HepG2 (cell line): Measurements from ENCODE around the gene CKAP5. TPM values are rescaled to one million over a fixed set of nuclear protein-coding genes. Genes with fewer than 3 reads are reported as not detected.
A peak's percentile ranks its signal among the peaks of the same experiment; 100 is the strongest.

Source experiments
- ADNP ChIP-seq: sonication (generic); formaldehyde crosslinking; IDR thresholded peaks from 2 replicates; pipeline ENCODE4 v1.4.0; 2020; ENCODE audit warnings: missing genetic modification reagents
- AHR ChIP-seq: IDR thresholded peaks from 2 replicates; pipeline ENCODE4 v1.6.1; 2018; ENCODE audit warnings: missing genetic modification reagents, missing compliant biosample characterization
- FOXA1 ChIP-seq, 2 experiments: fragments of 450-650 bp in 1 of 2; sonication (generic) in 1 of 2; formaldehyde crosslinking in 1 of 2; IDR thresholded peaks; 2 replicates each; pipeline versions ENCODE4 v1.4.0 to v1.6.1; 2016 to 2020; ENCODE audit warnings: missing genetic modification reagents in 1 of 2
- FOXC1 ChIP-seq: sonication (generic); formaldehyde crosslinking; IDR thresholded peaks from 2 replicates; pipeline ENCODE4 v1.8.0; 2022; ENCODE audit warnings: mild to moderate bottlenecking, missing genetic modification reagents, borderline replicate concordance
- GFI1 ChIP-seq: sonication (generic); formaldehyde crosslinking; IDR thresholded peaks from 2 replicates; pipeline ENCODE4 v1.5.0; 2020; ENCODE audit warnings: missing genetic modification reagents, mild to moderate bottlenecking, borderline replicate concordance
- HES4 ChIP-seq: sonication (generic); formaldehyde crosslinking; IDR thresholded peaks from 2 replicates; pipeline ENCODE4 v1.9.0; 2021; ENCODE audit warnings: mild to moderate bottlenecking, missing genetic modification reagents, borderline replicate concordance
- HMG20A ChIP-seq: IDR thresholded peaks from 2 replicates; pipeline ENCODE4 v1.6.1; 2016; ENCODE audit warnings: borderline replicate concordance
- HNF4G ChIP-seq, 2 experiments: sonication (generic) in 1 of 2; formaldehyde crosslinking in 1 of 2; IDR thresholded peaks; 2 replicates each; pipeline versions ENCODE4 v1.4.0 to v1.6.1; 2011 to 2020; ENCODE audit warnings: borderline replicate concordance in 2 of 2, low read depth in 2 of 2, mild to moderate bottlenecking in 2 of 2, low read length in 1 of 2, missing genetic modification reagents in 1 of 2, moderate library complexity in 1 of 2
- NFE2L1 ChIP-seq: sonication (generic); formaldehyde crosslinking; IDR thresholded peaks from 2 replicates; pipeline ENCODE4 v1.4.0; 2020; ENCODE audit warnings: missing genetic modification reagents, mild to moderate bottlenecking, borderline replicate concordance
- POLR2AphosphoS5 ChIP-seq: IDR thresholded peaks from 2 replicates; pipeline ENCODE4 v1.6.1; 2012; ENCODE audit warnings: low read depth, low read length
- RARG ChIP-seq: sonication (generic); formaldehyde crosslinking; IDR thresholded peaks from 2 replicates; pipeline ENCODE4 v1.4.0; 2020; ENCODE audit warnings: low read depth, mild to moderate bottlenecking, missing genetic modification reagents
- SIX4 ChIP-seq: sonication (generic); formaldehyde crosslinking; IDR thresholded peaks from 2 replicates; pipeline ENCODE4 v1.4.0; 2020; ENCODE audit warnings: missing genetic modification reagents
- TBL1XR1 ChIP-seq: fragments of 150-350 bp; IDR thresholded peaks from 2 replicates; pipeline ENCODE4 v1.6.1; 2014; ENCODE audit warnings: borderline replicate concordance, low read length; ENCODE audit not compliant: partially characterized antibody
- ZBTB39 ChIP-seq: sonication (generic); formaldehyde crosslinking; IDR thresholded peaks from 2 replicates; pipeline ENCODE4 v1.5.0; 2020; ENCODE audit warnings: missing genetic modification reagents
- ZBTB7A ChIP-seq: sonication (generic); formaldehyde crosslinking; IDR thresholded peaks from 2 replicates; pipeline ENCODE4 v1.8.0; 2022; ENCODE audit warnings: mild to moderate bottlenecking, missing genetic modification reagents
- ZFP36L1 ChIP-seq: sonication (generic); formaldehyde crosslinking; IDR thresholded peaks from 2 replicates; pipeline ENCODE4 v1.8.0; 2022; ENCODE audit warnings: mild to moderate bottlenecking, missing genetic modification reagents, moderate library complexity
- ZNF232 ChIP-seq: sonication (generic); formaldehyde crosslinking; IDR thresholded peaks from 2 replicates; pipeline ENCODE4 v1.4.0; 2020; ENCODE audit warnings: missing genetic modification reagents, borderline replicate concordance
- ZNF326 ChIP-seq: sonication (generic); formaldehyde crosslinking; IDR thresholded peaks from 2 replicates; pipeline ENCODE4 v1.4.0; 2020; ENCODE audit warnings: missing genetic modification reagents, borderline replicate concordance
- ZNF382 ChIP-seq: sonication (generic); formaldehyde crosslinking; IDR thresholded peaks from 2 replicates; pipeline ENCODE4 v1.5.0; 2020; ENCODE audit warnings: missing genetic modification reagents, mild to moderate bottlenecking, borderline replicate concordance
- ZNF44 ChIP-seq: sonication (generic); formaldehyde crosslinking; IDR thresholded peaks from 2 replicates; pipeline ENCODE4 v1.5.1; 2020; ENCODE audit warnings: mild to moderate bottlenecking, missing genetic modification reagents
- ZNF484 ChIP-seq: sonication (generic); formaldehyde crosslinking; IDR thresholded peaks from 2 replicates; pipeline ENCODE4 v1.5.1; 2020; ENCODE audit warnings: mild to moderate bottlenecking, low read depth, missing genetic modification reagents, borderline replicate concordance
- ZNF772 ChIP-seq: sonication (generic); formaldehyde crosslinking; IDR thresholded peaks from 2 replicates; pipeline ENCODE4 v1.5.0; 2020; ENCODE audit warnings: mild to moderate bottlenecking, missing genetic modification reagents
- ZNF784 ChIP-seq: sonication (generic); formaldehyde crosslinking; IDR thresholded peaks from 2 replicates; pipeline ENCODE4 v1.5.1; 2020; ENCODE audit warnings: missing genetic modification reagents, mild to moderate bottlenecking, borderline replicate concordance
- polyA plus RNA-seq, 8 experiments: library from polyadenylated mRNA; depleted of rRNA in 3 of 8; stranded (reverse) in 7 of 8; unstranded in 1 of 8; fragments of >200 nt; fragmentation: Illumina TruSeq in 4 of 8; extraction: Trizol in 4 of 8; gene quantifications; 2 replicates each; pipeline versions ENCODE4 v1.2.1 to v1.2.3, GENCODE V29; 2011 to 2016; ENCODE audit warnings: low read depth in 4 of 8, missing spikeins in 1 of 8, mixed read lengths in 1 of 8; ENCODE audit not compliant: insufficient read depth in 1 of 8
- total RNA-seq, 5 experiments: library from RNA; depleted of rRNA; stranded (reverse); fragments of >200 nt; fragmentation: Illumina TruSeq; extraction: Trizol; gene quantifications; 2 replicates each; pipeline ENCODE4 v1.2.3, GENCODE V29; 2016; ENCODE audit warnings: low read depth in 1 of 5

CKAP5 gene
- total and polyA plus RNA-seq, 2 of the 13 experiments (the other 11 are each of a cell fraction or from before 2014, with no cell fraction given): 79.2 to 103 TPM

GRCh38 chr11:46845740-46846509, at the start of gene CKAP5 (continued):
- TF ChIP-seq ZNF784 (CRISPR knock-in tag): 0 out of 2 replicates have a peak, but pooled peaks have one; percentile 72
- TF ChIP-seq HES4 (CRISPR knock-in tag): peak; percentile 55; the same call in 1 of the 2 replicates
- TF ChIP-seq SIX4 (CRISPR knock-in tag): no peak; the same call in 1 of the 2 replicates
- no peak for TF ChIP-seq ZNF484
- TF ChIP-seq AHR (CRISPR knock-in tag): no peak; the same call in 1 of the 2 replicates
- TF ChIP-seq ZNF232 (CRISPR knock-in tag): 0 out of 2 replicates have a peak, but pooled peaks have one; percentile 38
- no peak for TF ChIP-seq TBL1XR1
- TF ChIP-seq FOXA1 (IDR thresholded peaks at IDR 0.05): no peak
- peak; percentile 35; the same call in 1 of the 2 replicates for TF ChIP-seq FOXA1 (CRISPR knock-in tag; IDR thresholded peaks at IDR 0.05)
- peak; percentile 63; the same call in 1 of the 2 replicates for TF ChIP-seq ZBTB7A
- peak; percentile 92 for TF ChIP-seq ZFP36L1
- TF ChIP-seq GFI1 (CRISPR knock-in tag): no peak
- peak; percentile 74; the same call in 1 of the 2 replicates for TF ChIP-seq FOXC1 (CRISPR knock-in tag)
- TF ChIP-seq NFE2L1 (CRISPR knock-in tag): peak; percentile 49; the same call in 1 of the 2 replicates
- TF ChIP-seq ZNF44 (CRISPR knock-in tag): no peak
- no peak for TF ChIP-seq ZNF326 (CRISPR knock-in tag)
- no peak for TF ChIP-seq RARG (CRISPR knock-in tag)
- no peak for TF ChIP-seq HMG20A (CRISPR knock-in tag)
- TF ChIP-seq ADNP: no peak
- peak; percentile 93 for TF ChIP-seq ZNF772 (CRISPR knock-in tag)
- peak; percentile 17; the same call in 1 of the 2 replicates for TF ChIP-seq HNF4G (IDR thresholded peaks at IDR 0.05; ENCODE audit: borderline replicate concordance, low read depth, low read length)
- no peak for TF ChIP-seq HNF4G (CRISPR knock-in tag; IDR thresholded peaks at IDR 0.05; ENCODE audit: borderline replicate concordance, low read depth)
- TF ChIP-seq ZBTB39 (CRISPR knock-in tag): 0 out of 2 replicates have a peak, but pooled peaks have one; percentile 30
- TF ChIP-seq ZNF382 (CRISPR knock-in tag): no peak
- peak; percentile 79 for TF ChIP-seq POLR2AphosphoS5
